SK-N-SH (cell line): Measurements from ENCODE around the gene IRGC. TPM values are rescaled to one million over a fixed set of nuclear protein-coding genes. Genes with fewer than 3 reads are reported as not detected.

Source experiments
- CTCF ChIA-PET: fragments of 300-600, 350-600 bp; formaldehyde crosslinking; extraction: SDS; loops from one replicate; lab custom pipeline; 2021; lab: Yijun Ruan, JAX
- POLR2A ChIA-PET: fragments of 350-600 bp; sonication (Branson Sonifier 250); formaldehyde crosslinking; extraction: SDS; loops from one replicate; lab custom pipeline; 2020; ENCODE audit warnings: antibody characterized with exemption, inconsistent platforms; lab: Yijun Ruan, JAX
- DNase-seq: peaks from one replicate; pipeline ENCODE4 v3.0.0; 2012
- H2AFZ ChIP-seq: fragments of 200-600 bp; sonication (generic); 2 replicates; pipeline ENCODE4 v1.8.1; 2016; ENCODE audit warnings: antibody characterized with exemption, mild to moderate bottlenecking, low read depth
- H3F3A ChIP-seq: fragments of 200-600 bp; sonication (generic); replicated peaks from 2 replicates; pipeline ENCODE3; 2016; ENCODE audit warnings: antibody characterized with exemption, mild to moderate bottlenecking; ENCODE audit not compliant: insufficient read depth
- H3K27ac ChIP-seq, 2 experiments: fragments of 200-500 bp in 1 of 2; fragments of 200-600 bp in 1 of 2; sonication (Bioruptor generic) in 1 of 2; sonication (generic), shearing (Covaris generic) in 1 of 2; 2 replicates each; pipeline versions ENCODE4 v1.5.1 to v1.6.1; 2014 to 2016; ENCODE audit warnings: low read depth in 2 of 2, inconsistent platforms in 1 of 2, low read length in 1 of 2, mild to moderate bottlenecking in 1 of 2, mixed read lengths in 1 of 2
- H3K27me3 ChIP-seq: fragments of 200-600 bp; sonication (generic), shearing (Covaris generic); 2 replicates; pipeline ENCODE4 v1.6.1; 2016; ENCODE audit warnings: mixed run types; ENCODE audit not compliant: insufficient read depth
- H3K36me3 ChIP-seq, 2 experiments: fragments of 200-500 bp in 1 of 2; fragments of 200-600 bp in 1 of 2; sonication (Bioruptor generic) in 1 of 2; sonication (generic) in 1 of 2; replicated peaks in 1 of 2; 2 replicates each; pipeline versions ENCODE3 to v1.5.1; 2014 to 2016; ENCODE audit warnings: low read length in 1 of 2, mild to moderate bottlenecking in 1 of 2; ENCODE audit not compliant: insufficient read depth in 2 of 2, control insufficient read depth in 1 of 2
- H3K4me1 ChIP-seq, 2 experiments: fragments of 200-500 bp in 1 of 2; fragments of 200-600 bp in 1 of 2; sonication (Bioruptor generic) in 1 of 2; sonication (generic), shearing (Covaris generic) in 1 of 2; 2 replicates each; pipeline versions ENCODE4 v1.5.1 to v1.6.1; 2014 to 2016; ENCODE audit warnings: low read depth in 1 of 2, low read length in 1 of 2, mixed run types in 1 of 2; ENCODE audit not compliant: insufficient read depth in 2 of 2, control insufficient read depth in 1 of 2
- H3K4me2 ChIP-seq: fragments of 200-600 bp; sonication (generic), shearing (Covaris generic); 2 replicates; pipeline ENCODE4 v1.6.1; 2017; ENCODE audit warnings: mixed run types
- H3K4me3 ChIP-seq, 2 experiments: fragments of 200-500 bp in 1 of 2; fragments of 200-600 bp in 1 of 2; sonication (Bioruptor generic) in 1 of 2; sonication (generic), shearing (Covaris generic) in 1 of 2; 2 replicates each; pipeline versions ENCODE4 v1.5.1 to v1.8.1; 2014 to 2016; ENCODE audit warnings: low read depth in 2 of 2, inconsistent platforms in 1 of 2, low read length in 1 of 2, mild to moderate bottlenecking in 1 of 2, mixed read lengths in 1 of 2, moderate library complexity in 1 of 2
- H3K79me2 ChIP-seq: fragments of 200-600 bp; sonication (generic); 2 replicates; pipeline ENCODE4 v1.8.1; 2017; ENCODE audit warnings: mild to moderate bottlenecking; ENCODE audit not compliant: insufficient read depth
- H3K9ac ChIP-seq: fragments of 200-600 bp; sonication (generic); 2 replicates; pipeline ENCODE4 v1.6.1; 2017; ENCODE audit warnings: mixed run types
- H3K9me2 ChIP-seq: fragments of 200-600 bp; sonication (generic); 2 replicates; pipeline ENCODE4 v1.6.1; 2017; ENCODE audit warnings: mixed run types
- H3K9me3 ChIP-seq: fragments of 200-600 bp; sonication (generic); 2 replicates; pipeline ENCODE4 v1.6.1; 2017; ENCODE audit warnings: mixed run types, mild to moderate bottlenecking, moderate library complexity
- H4K20me1 ChIP-seq: fragments of 200-600 bp; sonication (generic); 2 replicates; pipeline ENCODE4 v1.6.1; 2017; ENCODE audit warnings: mild to moderate bottlenecking, mixed run types; ENCODE audit not compliant: insufficient read depth
- CHD2 ChIP-seq: fragments of 150-350 bp; IDR thresholded peaks from 2 replicates; pipeline ENCODE4 v1.6.1; 2018; ENCODE audit warnings: low read length; ENCODE audit not compliant: partially characterized antibody
- ELF1 ChIP-seq: IDR thresholded peaks from 2 replicates; pipeline ENCODE4 v1.4.0; 2012
- FOSL2 ChIP-seq: IDR thresholded peaks from 2 replicates; pipeline ENCODE4 v1.4.0; 2012; ENCODE audit warnings: low read depth, mild to moderate bottlenecking, moderate library complexity, borderline replicate concordance
- FOXJ3 ChIP-seq: sonication (generic); formaldehyde crosslinking; IDR thresholded peaks from 2 replicates; pipeline ENCODE4 v1.5.1; 2020; ENCODE audit warnings: mild to moderate bottlenecking, missing genetic modification reagents
- GATA2 ChIP-seq: sonication (generic); formaldehyde crosslinking; IDR thresholded peaks from 2 replicates; pipeline ENCODE4 v1.5.0; 2020; ENCODE audit warnings: mild to moderate bottlenecking, missing genetic modification reagents
- MEF2A ChIP-seq: IDR thresholded peaks from 2 replicates; pipeline ENCODE4 v1.4.0; 2012; ENCODE audit warnings: low read depth, borderline replicate concordance
- RCOR1 ChIP-seq: fragments of 150-350 bp; IDR thresholded peaks from 2 replicates; pipeline ENCODE4 v1.6.1; 2017; ENCODE audit warnings: antibody characterized with exemption, low read length
- RXRA ChIP-seq: IDR thresholded peaks from 2 replicates; pipeline ENCODE4 v1.4.0; 2012; ENCODE audit warnings: low read depth, mild to moderate bottlenecking, borderline replicate concordance
- SIN3A ChIP-seq: IDR thresholded peaks from 2 replicates; pipeline ENCODE4 v1.6.1; 2012; ENCODE audit warnings: low read depth, mild to moderate bottlenecking, low read length, moderate library complexity, borderline replicate concordance
- TCF12 ChIP-seq: IDR thresholded peaks from 2 replicates; pipeline ENCODE4 v1.4.0; 2012
- TEAD4 ChIP-seq: IDR thresholded peaks from 2 replicates; pipeline ENCODE4 v1.4.0; 2012; ENCODE audit warnings: mild to moderate bottlenecking, borderline replicate concordance; ENCODE audit not compliant: insufficient read depth
- WGBS: methylation state at CpG from one replicate; pipeline ENCODE4 v1.1.6; 2017; ENCODE audit warnings: low lambda C conversion rate; 5-methylcytosine and 5-hydroxymethylcytosine counted together
- polyA plus RNA-seq, 3 experiments: library from polyadenylated mRNA; depleted of rRNA; stranded (reverse); fragments of >200 nt; gene quantifications; 2 replicates each; pipeline ENCODE4 v1.2.3, GENCODE V29; 2012

IRGC gene
- polyA plus RNA-seq, 1 of the 3 experiments (the other 2 are of a cell fraction) = not detected

DNA sequence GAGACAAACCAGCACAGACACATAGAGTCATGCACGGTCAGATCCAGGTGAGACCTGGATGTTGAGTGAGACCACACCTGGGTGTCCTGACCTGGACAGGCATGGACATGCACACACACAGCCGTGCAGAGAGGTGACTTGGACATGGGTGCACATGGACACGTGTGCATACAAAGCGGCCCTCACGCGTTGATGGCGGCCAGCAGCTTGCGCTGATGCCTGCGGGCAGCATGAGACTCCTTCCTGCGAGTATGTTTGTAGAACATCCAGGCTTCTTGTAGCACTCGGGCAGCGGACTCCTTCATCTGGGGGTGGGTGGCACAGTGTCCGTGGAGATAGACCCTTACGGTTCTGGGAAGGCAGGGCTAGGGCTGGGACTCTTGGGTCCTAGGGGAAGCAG is 53.4 kb downstream of the IRGC start:
- Histone ChIP-seq H4K20me1 (no peaks in the 10 kb centered on the region), H3K27ac (no peak overlapping the region), H3K4me2 (no peak overlapping the region), H3F3A (peaks cover 23% of the 10 kb centered on the region), H2AFZ (no peak overlapping the region), H3K4me1 (peaks cover 7 to 11% of the 10 kb centered on the region in 2 experiments; a peak in 3 of 4 replicates), H3K36me3 (no peaks in the 10 kb centered on the region), H3K79me2 (no peaks in the 10 kb centered on the region), H3K9me2 (no peaks in the 10 kb centered on the region), H3K4me3 (no peak overlapping the region), H3K9ac (no peak overlapping the region), H3K27me3 (no peaks in the 10 kb centered on the region), H3K9me3 (no peaks in the 10 kb centered on the region)
- CTCF ChIA-PET = interaction anchor here (0.9 to 5.4 kb wide), 4 partner anchors 7 to 24 kb away, joined by 5 to 46 read pairs (median 6); no protein-coding TSS in a partner anchor
- POLR2A ChIA-PET = no interaction called here
- TF ChIP-seq FOSL2 (no peak), TEAD4 (no peak), MEF2A (no peak), CHD2 (no peak), ELF1 (no peak), RXRA (no peak), SIN3A (no peak), TCF12 (no peak), RCOR1 (no peak), GATA2 (CRISPR knock-in tag) (no peak), FOXJ3 (CRISPR knock-in tag) (no peak)
- no peak for DNase-seq
- 89% methylated on average over 14 of the region's 14 CpGs for WGBS

Other genes starting within 250 kb of the IRGC start
- gene PHLDB3, start 211.3 kb upstream of the IRGC start, polyA plus RNA-seq (2012; rRNA removed) = 10.9 and 15.6 TPM in 2 replicates
- 74.9 and 86.2 TPM in 2 replicates for gene ETHE1, start 188.9 kb upstream of the IRGC start, polyA plus RNA-seq (2012; rRNA removed)
- 0.31 and 1.0 TPM in 2 replicates for gene ZNF575, start 182.9 kb upstream of the IRGC start, polyA plus RNA-seq (2012; rRNA removed)
- gene XRCC1, start 140.5 kb upstream of the IRGC start, polyA plus RNA-seq (2012; rRNA removed) = 24.7 and 30.3 TPM in 2 replicates
- gene PINLYP, start 140.3 kb upstream of the IRGC start, polyA plus RNA-seq (2012; rRNA removed) = 5.5 and 6.5 TPM in 2 replicates
- 8.4 and 10.8 TPM in 2 replicates for gene IRGQ, start 119.9 kb upstream of the IRGC start, polyA plus RNA-seq (2012; rRNA removed)
- gene ZNF576, start 119.5 kb upstream of the IRGC start, polyA plus RNA-seq (2012; rRNA removed) = 12.8 and 13.6 TPM in 2 replicates
- gene SRRM5, start 104.0 kb upstream of the IRGC start, polyA plus RNA-seq (2012; rRNA removed) = 0.15 and 0.19 TPM in 2 replicates
- 60.9 and 79.5 TPM in 2 replicates for gene ZNF428, start 96.4 kb upstream of the IRGC start, polyA plus RNA-seq (2012; rRNA removed)
- 21.4 and 28.9 TPM in 2 replicates for gene CADM4, start 76.2 kb upstream of the IRGC start, polyA plus RNA-seq (2012; rRNA removed)
- 249 and 299 TPM in 2 replicates for gene PLAUR, start 45.9 kb upstream of the IRGC start, polyA plus RNA-seq (2012; rRNA removed)
- gene SMG9, start 38.9 kb downstream of the IRGC start, polyA plus RNA-seq (2012; rRNA removed) = 17.3 and 24.3 TPM in 2 replicates
- 21.0 and 22.2 TPM in 2 replicates for gene KCNN4, start 64.9 kb downstream of the IRGC start, polyA plus RNA-seq (2012; rRNA removed)
- 0.05 and 0.13 TPM in 2 replicates for gene LYPD5, start 86.4 kb downstream of the IRGC start, polyA plus RNA-seq (2012; rRNA removed)
- gene ZNF283, start 111.2 kb downstream of the IRGC start, polyA plus RNA-seq (2012; rRNA removed) = 1.6 and 2.6 TPM in 2 replicates
- gene ZNF404, start 167.9 kb downstream of the IRGC start, polyA plus RNA-seq (2012; rRNA removed) = 2.6 and 4.3 TPM in 2 replicates
- 9.7 and 14.3 TPM in 2 replicates for gene ZNF45, start 219.2 kb downstream of the IRGC start, polyA plus RNA-seq (2012; rRNA removed)
- gene ZNF221, start 235.2 kb downstream of the IRGC start, polyA plus RNA-seq (2012; rRNA removed) = 0.64 and 1.7 TPM in 2 replicates